IPS-20b (cell line): ENCODE measurements around the gene LRRC8D.

Experiments
- H3K27ac ChIP-seq: one replicate; pipeline ENCODE4 v1.5.1; 2013; ENCODE audit warnings: low read length
- H3K27me3 ChIP-seq: 2 replicates; pipeline ENCODE4 v1.6.1; 2013; ENCODE audit warnings: mild to moderate bottlenecking, low read length, inconsistent platforms; ENCODE audit not compliant: insufficient read depth
- H3K36me3 ChIP-seq: 2 replicates; pipeline ENCODE4 v1.6.1; 2013; ENCODE audit warnings: low read depth, mild to moderate bottlenecking, inconsistent platforms, low read length, moderate library complexity; ENCODE audit not compliant: insufficient read depth
- H3K4me1 ChIP-seq: 2 replicates; pipeline ENCODE4 v1.6.1; 2013; ENCODE audit warnings: mild to moderate bottlenecking, control low read depth, inconsistent platforms, low read length, moderate library complexity; ENCODE audit not compliant: insufficient read depth
- H3K4me3 ChIP-seq: 2 replicates; pipeline ENCODE4 v1.5.1; 2013; ENCODE audit warnings: mild to moderate bottlenecking, low read length, inconsistent platforms
- H3K9ac ChIP-seq: 2 replicates; pipeline ENCODE4 v1.6.1; 2013; ENCODE audit warnings: low read depth, mild to moderate bottlenecking, inconsistent platforms, low read length, moderate library complexity
- H3K9me3 ChIP-seq: 2 replicates; pipeline ENCODE4 v1.6.1; 2013; ENCODE audit warnings: mild to moderate bottlenecking, low read depth, low read length, inconsistent platforms; ENCODE audit not compliant: insufficient read depth

Gene LRRC8D

DNA sequence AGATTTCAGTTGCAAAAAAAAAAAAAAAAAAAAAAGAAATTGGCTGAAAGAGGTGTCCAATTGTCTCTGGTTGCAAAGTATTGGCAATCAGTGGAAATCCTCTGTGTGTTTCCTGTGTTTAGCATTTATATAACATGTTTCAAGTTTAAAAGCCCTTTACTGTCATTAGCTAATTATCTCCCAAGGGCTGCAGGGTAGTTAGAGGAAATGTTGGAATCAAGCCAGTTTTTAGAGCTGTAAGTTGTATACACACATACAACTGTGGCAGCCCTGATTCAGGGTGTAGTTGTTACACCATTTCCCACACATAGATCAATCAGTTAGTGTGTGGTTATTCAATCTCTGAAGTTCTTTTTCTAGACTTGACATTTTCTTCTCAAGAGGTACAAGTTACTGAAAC is 165.2 kb downstream of the LRRC8D start:
- Histone ChIP-seq H3K27ac (no peak overlapping the region), H3K27me3 (no peaks in the 10 kb centered on the region), H3K36me3 (no peaks in the 10 kb centered on the region), H3K9me3 (no peaks in the 10 kb centered on the region), H3K4me3 (no peak overlapping the region), H3K4me1 (peaks cover 9% of the 10 kb centered on the region; the same call in 1 of the 2 replicates), H3K9ac (no peak overlapping the region)
